SK-N-SH (cell line): ENCODE measurements around the gene DHRS4. TPM values are rescaled to one million over a fixed set of nuclear protein-coding genes. Genes with fewer than 3 reads are reported as not detected.
"Not testable (repeated sequence)": the region's sequence is repeated elsewhere in the genome, so short reads cannot be mapped to it uniquely, and the experiment has no call there.

Experiments used
- CTCF ChIA-PET: fragments of 300-600, 350-600 bp; formaldehyde crosslinking; extraction: SDS; loops from one replicate; lab custom pipeline; 2021; lab: Yijun Ruan, JAX
- POLR2A ChIA-PET: fragments of 350-600 bp; sonication (Branson Sonifier 250); formaldehyde crosslinking; extraction: SDS; loops from one replicate; lab custom pipeline; 2020; ENCODE audit warnings: antibody characterized with exemption, inconsistent platforms; lab: Yijun Ruan, JAX
- DNase-seq: peaks from one replicate; pipeline ENCODE4 v3.0.0; 2012
- H2AFZ ChIP-seq: fragments of 200-600 bp; sonication (generic); 2 replicates; pipeline ENCODE4 v1.8.1; 2016; ENCODE audit warnings: antibody characterized with exemption, mild to moderate bottlenecking, low read depth
- H3F3A ChIP-seq: fragments of 200-600 bp; sonication (generic); replicated peaks from 2 replicates; pipeline ENCODE3; 2016; ENCODE audit warnings: antibody characterized with exemption, mild to moderate bottlenecking; ENCODE audit not compliant: insufficient read depth
- H3K27ac ChIP-seq, 2 experiments: fragments of 200-500 bp in 1 of 2; fragments of 200-600 bp in 1 of 2; sonication (Bioruptor generic) in 1 of 2; sonication (generic), shearing (Covaris generic) in 1 of 2; 2 replicates each; pipeline versions ENCODE4 v1.5.1 to v1.6.1; 2014 to 2016; ENCODE audit warnings: low read depth in 2 of 2, inconsistent platforms in 1 of 2, low read length in 1 of 2, mild to moderate bottlenecking in 1 of 2, mixed read lengths in 1 of 2
- H3K27me3 ChIP-seq: fragments of 200-600 bp; sonication (generic), shearing (Covaris generic); 2 replicates; pipeline ENCODE4 v1.6.1; 2016; ENCODE audit warnings: mixed run types; ENCODE audit not compliant: insufficient read depth
- H3K36me3 ChIP-seq, 2 experiments: fragments of 200-500 bp in 1 of 2; fragments of 200-600 bp in 1 of 2; sonication (Bioruptor generic) in 1 of 2; sonication (generic) in 1 of 2; replicated peaks in 1 of 2; 2 replicates each; pipeline versions ENCODE3 to v1.5.1; 2014 to 2016; ENCODE audit warnings: low read length in 1 of 2, mild to moderate bottlenecking in 1 of 2; ENCODE audit not compliant: insufficient read depth in 2 of 2, control insufficient read depth in 1 of 2
- H3K4me1 ChIP-seq, 2 experiments: fragments of 200-500 bp in 1 of 2; fragments of 200-600 bp in 1 of 2; sonication (Bioruptor generic) in 1 of 2; sonication (generic), shearing (Covaris generic) in 1 of 2; 2 replicates each; pipeline versions ENCODE4 v1.5.1 to v1.6.1; 2014 to 2016; ENCODE audit warnings: low read depth in 1 of 2, low read length in 1 of 2, mixed run types in 1 of 2; ENCODE audit not compliant: insufficient read depth in 2 of 2, control insufficient read depth in 1 of 2
- H3K4me2 ChIP-seq: fragments of 200-600 bp; sonication (generic), shearing (Covaris generic); 2 replicates; pipeline ENCODE4 v1.6.1; 2017; ENCODE audit warnings: mixed run types
- H3K4me3 ChIP-seq, 2 experiments: fragments of 200-500 bp in 1 of 2; fragments of 200-600 bp in 1 of 2; sonication (Bioruptor generic) in 1 of 2; sonication (generic), shearing (Covaris generic) in 1 of 2; 2 replicates each; pipeline versions ENCODE4 v1.5.1 to v1.8.1; 2014 to 2016; ENCODE audit warnings: low read depth in 2 of 2, inconsistent platforms in 1 of 2, low read length in 1 of 2, mild to moderate bottlenecking in 1 of 2, mixed read lengths in 1 of 2, moderate library complexity in 1 of 2
- H3K79me2 ChIP-seq: fragments of 200-600 bp; sonication (generic); 2 replicates; pipeline ENCODE4 v1.8.1; 2017; ENCODE audit warnings: mild to moderate bottlenecking; ENCODE audit not compliant: insufficient read depth
- H3K9ac ChIP-seq: fragments of 200-600 bp; sonication (generic); 2 replicates; pipeline ENCODE4 v1.6.1; 2017; ENCODE audit warnings: mixed run types
- H3K9me2 ChIP-seq: fragments of 200-600 bp; sonication (generic); 2 replicates; pipeline ENCODE4 v1.6.1; 2017; ENCODE audit warnings: mixed run types
- H3K9me3 ChIP-seq: fragments of 200-600 bp; sonication (generic); 2 replicates; pipeline ENCODE4 v1.6.1; 2017; ENCODE audit warnings: mixed run types, mild to moderate bottlenecking, moderate library complexity
- H4K20me1 ChIP-seq: fragments of 200-600 bp; sonication (generic); 2 replicates; pipeline ENCODE4 v1.6.1; 2017; ENCODE audit warnings: mild to moderate bottlenecking, mixed run types; ENCODE audit not compliant: insufficient read depth
- EZH2phosphoT487 ChIP-seq: fragments of 200-600 bp; sonication (generic); IDR thresholded peaks from 2 replicates; pipeline ENCODE4 v1.6.1; 2017; ENCODE audit warnings: low read depth, mixed run types, mild to moderate bottlenecking, antibody characterized with exemption, moderate library complexity, borderline replicate concordance
- FOXJ3 ChIP-seq: sonication (generic); formaldehyde crosslinking; IDR thresholded peaks from 2 replicates; pipeline ENCODE4 v1.5.1; 2020; ENCODE audit warnings: mild to moderate bottlenecking, missing genetic modification reagents
- FOXM1 ChIP-seq: IDR thresholded peaks from 2 replicates; pipeline ENCODE4 v1.4.0; 2012; ENCODE audit warnings: low read depth, mild to moderate bottlenecking
- GABPA ChIP-seq: IDR thresholded peaks from 2 replicates; pipeline ENCODE4 v1.4.0; 2012; ENCODE audit warnings: low read depth, mild to moderate bottlenecking
- JUND ChIP-seq: IDR thresholded peaks from 2 replicates; pipeline ENCODE4 v1.4.0; 2012
- MEF2A ChIP-seq: IDR thresholded peaks from 2 replicates; pipeline ENCODE4 v1.4.0; 2012; ENCODE audit warnings: low read depth, borderline replicate concordance
- NFIC ChIP-seq: IDR thresholded peaks from 2 replicates; pipeline ENCODE4 v1.4.0; 2012; ENCODE audit warnings: borderline replicate concordance
- RAD21 ChIP-seq: IDR thresholded peaks from 2 replicates; pipeline ENCODE4 v1.6.1; 2012; ENCODE audit warnings: mild to moderate bottlenecking, low read length
- RCOR1 ChIP-seq: fragments of 150-350 bp; IDR thresholded peaks from 2 replicates; pipeline ENCODE4 v1.6.1; 2017; ENCODE audit warnings: antibody characterized with exemption, low read length
- RFX5 ChIP-seq: IDR thresholded peaks from 2 replicates; pipeline ENCODE4 v1.6.1; 2012; ENCODE audit warnings: mild to moderate bottlenecking, improper control_type of control experiment, low read length
- SIN3A ChIP-seq: IDR thresholded peaks from 2 replicates; pipeline ENCODE4 v1.6.1; 2012; ENCODE audit warnings: low read depth, mild to moderate bottlenecking, low read length, moderate library complexity, borderline replicate concordance
- TAF1 ChIP-seq: IDR thresholded peaks from 2 replicates; pipeline ENCODE4 v1.6.1; 2012; ENCODE audit warnings: low read depth, mild to moderate bottlenecking, low read length, moderate library complexity, borderline replicate concordance
- TEAD4 ChIP-seq: IDR thresholded peaks from 2 replicates; pipeline ENCODE4 v1.4.0; 2012; ENCODE audit warnings: mild to moderate bottlenecking, borderline replicate concordance; ENCODE audit not compliant: insufficient read depth
- YY1 ChIP-seq: IDR thresholded peaks from 2 replicates; pipeline ENCODE4 v1.4.0; 2012; ENCODE audit warnings: low read depth, mild to moderate bottlenecking
- WGBS: methylation state at CpG from one replicate; pipeline ENCODE4 v1.1.6; 2017; ENCODE audit warnings: low lambda C conversion rate; 5-methylcytosine and 5-hydroxymethylcytosine counted together
- polyA plus RNA-seq, 3 experiments: library from polyadenylated mRNA; depleted of rRNA; stranded (reverse); fragments of >200 nt; gene quantifications; 2 replicates each; pipeline ENCODE4 v1.2.3, GENCODE V29; 2012
- TF ChIP-seq, protein P1 (sequence below): fragments of 200-600 bp; sonication (generic); IDR thresholded peaks from 2 replicates; pipeline ENCODE4 v1.6.1; 2017; ENCODE audit warnings: antibody characterized with exemption, mild to moderate bottlenecking, moderate library complexity
- TF ChIP-seq, protein P2 (sequence below): IDR thresholded peaks from 2 replicates; pipeline ENCODE4 v1.4.0; 2012; ENCODE audit warnings: low read depth
- TF ChIP-seq, protein P3 (sequence below): fragments of 150-350 bp; IDR thresholded peaks from 2 replicates; pipeline ENCODE4 v1.6.1; 2016; ENCODE audit warnings: mild to moderate bottlenecking, low read depth, low read length
- TF ChIP-seq, protein P4 (sequence below): IDR thresholded peaks from 2 replicates; pipeline ENCODE4 v1.4.0; 2012; ENCODE audit warnings: low read depth, borderline replicate concordance

The DHRS4 gene
- polyA plus RNA-seq, 1 of the 3 experiments (the other 2 are of a cell fraction) = 50.5 TPM

DNA sequence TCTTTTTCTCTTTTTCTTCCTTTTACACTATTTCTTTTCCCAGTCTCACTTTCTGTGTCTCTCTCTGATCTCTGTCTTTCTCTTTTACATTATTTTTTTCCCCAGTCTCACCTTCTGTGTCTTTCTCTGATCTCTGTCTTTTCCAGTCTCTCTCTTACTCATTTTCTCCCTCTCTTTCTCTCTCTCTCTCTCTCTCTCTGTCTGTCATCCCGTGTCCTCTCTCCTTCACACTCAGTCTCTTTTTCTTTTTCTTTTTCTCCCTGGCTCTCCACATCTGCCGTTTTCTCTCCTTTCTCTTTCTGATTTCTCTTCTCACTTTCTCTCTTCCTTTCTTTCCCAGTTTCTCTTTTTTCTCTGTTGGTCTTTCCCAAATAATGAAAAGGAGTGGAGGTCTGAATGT, 57.5 kb downstream of the DHRS4 start:
- Histone ChIP-seq H3K27me3 (no peaks in the 10 kb centered on the region), H2AFZ (no peak overlapping the region), H3K4me2 (no peak overlapping the region), H3K9ac (no peak overlapping the region), H3K4me3 (no peak overlapping the region), H3K79me2 (no peaks in the 10 kb centered on the region), H3K9me2 (no peaks in the 10 kb centered on the region), H3F3A (peaks cover 6% of the 10 kb centered on the region), H3K4me1 (peaks cover 0 to 2% of the 10 kb centered on the region in 2 experiments; a peak in 1 of 4 replicates), H4K20me1 (no peaks in the 10 kb centered on the region), H3K36me3 (no peaks in the 10 kb centered on the region), H3K27ac (no peak overlapping the region), H3K9me3 (no peaks in the 10 kb centered on the region)
- TF ChIP-seq RFX5 = no peak
- TF ChIP-seq, protein P1, sequence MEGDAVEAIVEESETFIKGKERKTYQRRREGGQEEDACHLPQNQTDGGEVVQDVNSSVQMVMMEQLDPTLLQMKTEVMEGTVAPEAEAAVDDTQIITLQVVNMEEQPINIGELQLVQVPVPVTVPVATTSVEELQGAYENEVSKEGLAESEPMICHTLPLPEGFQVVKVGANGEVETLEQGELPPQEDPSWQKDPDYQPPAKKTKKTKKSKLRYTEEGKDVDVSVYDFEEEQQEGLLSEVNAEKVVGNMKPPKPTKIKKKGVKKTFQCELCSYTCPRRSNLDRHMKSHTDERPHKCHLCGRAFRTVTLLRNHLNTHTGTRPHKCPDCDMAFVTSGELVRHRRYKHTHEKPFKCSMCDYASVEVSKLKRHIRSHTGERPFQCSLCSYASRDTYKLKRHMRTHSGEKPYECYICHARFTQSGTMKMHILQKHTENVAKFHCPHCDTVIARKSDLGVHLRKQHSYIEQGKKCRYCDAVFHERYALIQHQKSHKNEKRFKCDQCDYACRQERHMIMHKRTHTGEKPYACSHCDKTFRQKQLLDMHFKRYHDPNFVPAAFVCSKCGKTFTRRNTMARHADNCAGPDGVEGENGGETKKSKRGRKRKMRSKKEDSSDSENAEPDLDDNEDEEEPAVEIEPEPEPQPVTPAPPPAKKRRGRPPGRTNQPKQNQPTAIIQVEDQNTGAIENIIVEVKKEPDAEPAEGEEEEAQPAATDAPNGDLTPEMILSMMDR = no peak
- no peak for TF ChIP-seq EZH2phosphoT487
- TF ChIP-seq TEAD4 = no peak
- TF ChIP-seq RAD21 = no peak
- TF ChIP-seq GABPA = no peak
- TF ChIP-seq JUND = no peak
- TF ChIP-seq FOXJ3 (CRISPR knock-in tag) = no peak
- no peak for TF ChIP-seq YY1
- no peak for TF ChIP-seq FOXM1
- no peak for TF ChIP-seq NFIC
- TF ChIP-seq SIN3A = no peak
- no peak for TF ChIP-seq RCOR1
- TF ChIP-seq, protein P2, sequence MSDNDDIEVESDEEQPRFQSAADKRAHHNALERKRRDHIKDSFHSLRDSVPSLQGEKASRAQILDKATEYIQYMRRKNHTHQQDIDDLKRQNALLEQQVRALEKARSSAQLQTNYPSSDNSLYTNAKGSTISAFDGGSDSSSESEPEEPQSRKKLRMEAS = no peak
- TF ChIP-seq, protein P3, sequence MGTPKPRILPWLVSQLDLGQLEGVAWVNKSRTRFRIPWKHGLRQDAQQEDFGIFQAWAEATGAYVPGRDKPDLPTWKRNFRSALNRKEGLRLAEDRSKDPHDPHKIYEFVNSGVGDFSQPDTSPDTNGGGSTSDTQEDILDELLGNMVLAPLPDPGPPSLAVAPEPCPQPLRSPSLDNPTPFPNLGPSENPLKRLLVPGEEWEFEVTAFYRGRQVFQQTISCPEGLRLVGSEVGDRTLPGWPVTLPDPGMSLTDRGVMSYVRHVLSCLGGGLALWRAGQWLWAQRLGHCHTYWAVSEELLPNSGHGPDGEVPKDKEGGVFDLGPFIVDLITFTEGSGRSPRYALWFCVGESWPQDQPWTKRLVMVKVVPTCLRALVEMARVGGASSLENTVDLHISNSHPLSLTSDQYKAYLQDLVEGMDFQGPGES = no peak
- no peak for TF ChIP-seq TAF1
- TF ChIP-seq, protein P4, sequence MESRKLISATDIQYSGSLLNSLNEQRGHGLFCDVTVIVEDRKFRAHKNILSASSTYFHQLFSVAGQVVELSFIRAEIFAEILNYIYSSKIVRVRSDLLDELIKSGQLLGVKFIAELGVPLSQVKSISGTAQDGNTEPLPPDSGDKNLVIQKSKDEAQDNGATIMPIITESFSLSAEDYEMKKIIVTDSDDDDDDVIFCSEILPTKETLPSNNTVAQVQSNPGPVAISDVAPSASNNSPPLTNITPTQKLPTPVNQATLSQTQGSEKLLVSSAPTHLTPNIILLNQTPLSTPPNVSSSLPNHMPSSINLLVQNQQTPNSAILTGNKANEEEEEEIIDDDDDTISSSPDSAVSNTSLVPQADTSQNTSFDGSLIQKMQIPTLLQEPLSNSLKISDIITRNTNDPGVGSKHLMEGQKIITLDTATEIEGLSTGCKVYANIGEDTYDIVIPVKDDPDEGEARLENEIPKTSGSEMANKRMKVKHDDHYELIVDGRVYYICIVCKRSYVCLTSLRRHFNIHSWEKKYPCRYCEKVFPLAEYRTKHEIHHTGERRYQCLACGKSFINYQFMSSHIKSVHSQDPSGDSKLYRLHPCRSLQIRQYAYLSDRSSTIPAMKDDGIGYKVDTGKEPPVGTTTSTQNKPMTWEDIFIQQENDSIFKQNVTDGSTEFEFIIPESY = no peak
- TF ChIP-seq MEF2A = no peak
- no peak for DNase-seq
- CTCF ChIA-PET = no interaction called here
- WGBS = 58% methylated on average over 2 of the region's 2 CpGs
- POLR2A ChIA-PET = no interaction called here

DNA sequence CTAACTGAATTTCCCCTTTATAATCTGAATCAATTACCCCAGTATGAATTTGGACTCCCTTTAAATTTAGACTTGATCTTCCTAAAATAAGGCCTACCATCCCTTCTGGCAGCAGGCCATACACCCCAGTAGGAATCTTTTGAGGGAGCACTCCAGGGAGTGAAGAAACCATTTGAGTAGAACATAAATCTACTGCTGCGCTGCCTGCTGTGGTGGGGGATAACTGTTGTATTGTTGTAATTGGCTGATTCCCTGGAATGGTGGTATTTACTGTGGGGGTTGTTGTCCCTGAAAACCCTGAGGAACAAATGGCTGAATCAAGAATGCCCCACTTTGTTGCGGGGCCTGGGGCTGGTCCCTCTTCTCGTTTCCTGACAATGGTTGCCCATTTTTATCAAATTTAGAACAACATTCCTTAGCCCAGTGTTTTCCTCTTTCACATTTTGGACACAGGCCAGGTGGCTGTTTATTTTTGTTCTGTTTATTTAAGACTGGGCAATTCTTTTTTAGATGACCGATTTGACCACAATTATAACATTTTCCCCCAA, 59.2 kb downstream of the DHRS4 start:
- not testable (repeated sequence) for DNase-seq, H3K79me2 ChIP-seq, H3K4me1 ChIP-seq, H3K27me3 ChIP-seq, H3K4me3 ChIP-seq, H3K4me2 ChIP-seq, H4K20me1 ChIP-seq, H3K27ac ChIP-seq, H3F3A ChIP-seq, H3K36me3 ChIP-seq, H3K9me2 ChIP-seq, H3K9ac ChIP-seq, H3K9me3 ChIP-seq, H2AFZ ChIP-seq
- POLR2A ChIA-PET = interaction anchor here (0.7 kb wide), 1 partner anchor 239 kb away, joined by 3 read pairs; no protein-coding TSS in a partner anchor
- WGBS = 65% methylated on average over 4 of the region's 4 CpGs
- CTCF ChIA-PET = interaction anchor here (0.8 to 2.8 kb wide), 3 partner anchors 45 to 96 kb away, joined by 4 to 11 read pairs (median 4); no protein-coding TSS in a partner anchor
